Stimulated activated CD4-positive, alpha-beta T cell treated with anti-CD3 and anti-CD28 coated beads, Interleukin-1b, Interleukin-23, amount 100 ng/mL, for 1 hour (primary cell): ENCODE data around the gene TNFSF9.
"Not testable (repeated sequence)": the region's sequence is repeated elsewhere in the genome, so short reads cannot be mapped to it uniquely, and the experiment has no call there.

Source experiments
- DNase-seq, 2 donors: peaks; one replicate each; pipeline ENCODE4 v3.0.0-alpha.2; 2020; ENCODE audit warnings: low read depth in 2 of 2

TNFSF9 gene

GRCh38 chr19:6572217-6572616 is 41.4 kb downstream of the TNFSF9 start:
- DNase-seq: no peak

- DNase-seq: no peak
These were observed 42.5 kb downstream of the TNFSF9 start for GRCh38 chr19:6573350-6573749.

GRCh38 chr19:6576869-6577475 is 46.1 kb downstream of the TNFSF9 start:
- DNase-seq: no peak

GRCh38 chr19:6577476-6578125 is 46.8 kb downstream of the TNFSF9 start:
- DNase-seq: no peak

GRCh38 chr19:6579450-6580178 is 48.8 kb downstream of the TNFSF9 start:
- DNase-seq: no peak

GRCh38 chr19:6580313-6580712 is 49.5 kb downstream of the TNFSF9 start:
- DNase-seq: no peak

GRCh38 chr19:6582515-6583484 is 52.0 kb downstream of the TNFSF9 start:
- DNase-seq: not testable (repeated sequence)
